Measurements from ENCODE around the gene ABCC2. TPM values are rescaled to one million over a fixed set of nuclear protein-coding genes. Genes with fewer than 3 reads are reported as not detected.

The ABCC2 gene
- total RNA-seq, 1 experiment from 2014 or later, result 6.5 TPM

- H3K27ac ChIP-seq (ENCODE audit: low read length), result no peak overlapping the region
- no peaks in the 10 kb centered on the region for H3K4me1 ChIP-seq (ENCODE audit: control insufficient read depth, insufficient read depth, low read length)
- no TSS peak for BruUV-seq (replicated peaks)
- intact Hi-C loops (cut with micrococcal nuclease; ENCODE audit: unreplicated experiment) (no loop called here), in situ Hi-C loops (cut with HindIII; ENCODE audit: low pct_unique_long_range_greater_than_20kb, low sequenced_read_pairs) (no loop called here)
- TF ChIP-seq REST (IDR thresholded peaks at IDR 0.05; ENCODE audit: insufficient read depth in 1 of 2, low read depth in 2 of 2, low read length in 1 of 2), result no peak
- no peak for TF ChIP-seq TCF7L2 (IDR thresholded peaks at IDR 0.05; ENCODE audit: low read depth, low read length)
- no peak for TF ChIP-seq SIN3A (IDR thresholded peaks at IDR 0.05; ENCODE audit: borderline replicate concordance, insufficient read depth, low read depth, low read length)
- no peak for TF ChIP-seq POLR2AphosphoS5 (IDR thresholded peaks at IDR 0.05; ENCODE audit: low read depth, low read length)
- TF ChIP-seq, protein P1, sequence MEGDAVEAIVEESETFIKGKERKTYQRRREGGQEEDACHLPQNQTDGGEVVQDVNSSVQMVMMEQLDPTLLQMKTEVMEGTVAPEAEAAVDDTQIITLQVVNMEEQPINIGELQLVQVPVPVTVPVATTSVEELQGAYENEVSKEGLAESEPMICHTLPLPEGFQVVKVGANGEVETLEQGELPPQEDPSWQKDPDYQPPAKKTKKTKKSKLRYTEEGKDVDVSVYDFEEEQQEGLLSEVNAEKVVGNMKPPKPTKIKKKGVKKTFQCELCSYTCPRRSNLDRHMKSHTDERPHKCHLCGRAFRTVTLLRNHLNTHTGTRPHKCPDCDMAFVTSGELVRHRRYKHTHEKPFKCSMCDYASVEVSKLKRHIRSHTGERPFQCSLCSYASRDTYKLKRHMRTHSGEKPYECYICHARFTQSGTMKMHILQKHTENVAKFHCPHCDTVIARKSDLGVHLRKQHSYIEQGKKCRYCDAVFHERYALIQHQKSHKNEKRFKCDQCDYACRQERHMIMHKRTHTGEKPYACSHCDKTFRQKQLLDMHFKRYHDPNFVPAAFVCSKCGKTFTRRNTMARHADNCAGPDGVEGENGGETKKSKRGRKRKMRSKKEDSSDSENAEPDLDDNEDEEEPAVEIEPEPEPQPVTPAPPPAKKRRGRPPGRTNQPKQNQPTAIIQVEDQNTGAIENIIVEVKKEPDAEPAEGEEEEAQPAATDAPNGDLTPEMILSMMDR (IDR thresholded peaks at IDR 0.05), result no peak
- DNase-seq (ENCODE audit: low read depth, low spot score) (no peak), ATAC-seq (no peak)
- no peak overlapping the region for H3K4me3 ChIP-seq (ENCODE audit: low read depth in 2 of 2, low read length in 2 of 2)
- ChIA-PET CTCF (no interaction called here), POLR2A (interaction anchor here (0.6 kb wide), 1 partner anchor 294 kb away, joined by 3 read pairs; no protein-coding TSS in a partner anchor)
- peaks cover 66% of the 10 kb centered on the region for H3K36me3 ChIP-seq (ENCODE audit: control insufficient read depth, insufficient read depth, low read length)
- H3K27me3 ChIP-seq (ENCODE audit: control insufficient read depth, insufficient read depth, low read length), result no peaks in the 10 kb centered on the region
- H3K9me3 ChIP-seq (ENCODE audit: control insufficient read depth, insufficient read depth, low read depth, low read length), result no peaks in the 10 kb centered on the region
Observed at GRCh38 chr10:99750641-99751040, 31.8 kb upstream of the ABCC2 start.

GRCh38 chr10:99754670-99755069, 27.8 kb upstream of the ABCC2 start:
- Histone ChIP-seq H3K27me3 (ENCODE audit: control insufficient read depth, insufficient read depth, low read length) (no peaks in the 10 kb centered on the region), H3K27ac (ENCODE audit: low read length) (no peak overlapping the region), H3K4me3 (ENCODE audit: low read depth in 2 of 2, low read length in 2 of 2) (no peak overlapping the region), H3K9me3 (ENCODE audit: control insufficient read depth, insufficient read depth, low read depth, low read length) (no peaks in the 10 kb centered on the region), H3K36me3 (ENCODE audit: control insufficient read depth, insufficient read depth, low read length) (peaks cover 47% of the 10 kb centered on the region), H3K4me1 (ENCODE audit: control insufficient read depth, insufficient read depth, low read length) (no peaks in the 10 kb centered on the region)
- ChIA-PET CTCF (no interaction called here), POLR2A (interaction anchor here (0.5 kb wide), 1 partner anchor 291 kb away, joined by 5 read pairs; no protein-coding TSS in a partner anchor)
- TF ChIP-seq TCF7L2 (IDR thresholded peaks at IDR 0.05; ENCODE audit: low read depth, low read length), result no peak
- TF ChIP-seq REST (IDR thresholded peaks at IDR 0.05; ENCODE audit: insufficient read depth in 1 of 2, low read depth in 2 of 2, low read length in 1 of 2), result no peak
- no peak for TF ChIP-seq SIN3A (IDR thresholded peaks at IDR 0.05; ENCODE audit: borderline replicate concordance, insufficient read depth, low read depth, low read length)
- TF ChIP-seq POLR2AphosphoS5 (IDR thresholded peaks at IDR 0.05; ENCODE audit: low read depth, low read length), result no peak
- TF ChIP-seq, protein P1 (IDR thresholded peaks at IDR 0.05), result no peak
- ATAC-seq, result no peak
- in situ Hi-C loops (cut with HindIII; ENCODE audit: low pct_unique_long_range_greater_than_20kb, low sequenced_read_pairs), result no loop called here
- no peak for DNase-seq (ENCODE audit: low read depth, low spot score)
- intact Hi-C loops (cut with micrococcal nuclease; ENCODE audit: unreplicated experiment), result no loop called here
- no TSS peak for BruUV-seq (replicated peaks)
